ENCODE results near the gene OTOP1.
"Not testable (repeated sequence)": the region's sequence is repeated elsewhere in the genome, so short reads cannot be mapped to it uniquely, and the experiment has no call there.

GRCh38 chr4:4213674-4214073, 13.1 kb downstream of the OTOP1 start:
- TF ChIP-seq, protein P1, sequence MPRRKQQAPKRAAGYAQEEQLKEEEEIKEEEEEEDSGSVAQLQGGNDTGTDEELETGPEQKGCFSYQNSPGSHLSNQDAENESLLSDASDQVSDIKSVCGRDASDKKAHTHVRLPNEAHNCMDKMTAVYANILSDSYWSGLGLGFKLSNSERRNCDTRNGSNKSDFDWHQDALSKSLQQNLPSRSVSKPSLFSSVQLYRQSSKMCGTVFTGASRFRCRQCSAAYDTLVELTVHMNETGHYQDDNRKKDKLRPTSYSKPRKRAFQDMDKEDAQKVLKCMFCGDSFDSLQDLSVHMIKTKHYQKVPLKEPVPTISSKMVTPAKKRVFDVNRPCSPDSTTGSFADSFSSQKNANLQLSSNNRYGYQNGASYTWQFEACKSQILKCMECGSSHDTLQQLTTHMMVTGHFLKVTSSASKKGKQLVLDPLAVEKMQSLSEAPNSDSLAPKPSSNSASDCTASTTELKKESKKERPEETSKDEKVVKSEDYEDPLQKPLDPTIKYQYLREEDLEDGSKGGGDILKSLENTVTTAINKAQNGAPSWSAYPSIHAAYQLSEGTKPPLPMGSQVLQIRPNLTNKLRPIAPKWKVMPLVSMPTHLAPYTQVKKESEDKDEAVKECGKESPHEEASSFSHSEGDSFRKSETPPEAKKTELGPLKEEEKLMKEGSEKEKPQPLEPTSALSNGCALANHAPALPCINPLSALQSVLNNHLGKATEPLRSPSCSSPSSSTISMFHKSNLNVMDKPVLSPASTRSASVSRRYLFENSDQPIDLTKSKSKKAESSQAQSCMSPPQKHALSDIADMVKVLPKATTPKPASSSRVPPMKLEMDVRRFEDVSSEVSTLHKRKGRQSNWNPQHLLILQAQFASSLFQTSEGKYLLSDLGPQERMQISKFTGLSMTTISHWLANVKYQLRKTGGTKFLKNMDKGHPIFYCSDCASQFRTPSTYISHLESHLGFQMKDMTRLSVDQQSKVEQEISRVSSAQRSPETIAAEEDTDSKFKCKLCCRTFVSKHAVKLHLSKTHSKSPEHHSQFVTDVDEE (CRISPR knock-in tag; IDR thresholded peaks at IDR 0.05): not testable (repeated sequence)
- TF ChIP-seq RARB, ZFP3, ISL1, ZFP30 (CRISPR knock-in tag; IDR thresholded peaks at IDR 0.05): not testable (repeated sequence)
